Endothelial cell of umbilical vein (primary cell): ENCODE results near the gene BCL2. TPM values are rescaled to one million over a fixed set of nuclear protein-coding genes. Genes with fewer than 3 reads are reported as not detected.

Experiments
- BruUV-seq: library from RNA; stranded (reverse); fragments of 400-500 nt; replicated peaks from 2 replicates; lab custom pipeline; 2021; lab: Mats Ljungman, UMichigan
- CTCF ChIA-PET: fragments of 300-600, 350-600 bp; sonication (Branson Sonifier 250); formaldehyde crosslinking; loops from one replicate; lab custom pipeline; 2021; ENCODE audit warnings: antibody characterized with exemption, inconsistent platforms; lab: Charles Lee
- POLR2A ChIA-PET: fragments of 300-600, 350-600 bp; sonication (Branson Sonifier 250); formaldehyde crosslinking; loops from one replicate; lab custom pipeline; 2021; ENCODE audit warnings: antibody characterized with exemption, inconsistent platforms; lab: Charles Lee
- DNase-seq: peaks from one replicate; pipeline ENCODE4 v3.0.0-alpha.2; 2011; ENCODE audit warnings: low read depth, low spot score
- FAIRE-seq: peaks from 2 replicates; lab custom pipeline; 2011; peaks lifted over from hg19 to GRCh38; lab: Jason Lieb, UNC
- H2AFZ ChIP-seq: 2 replicates; pipeline ENCODE4 v1.6.0; 2012; ENCODE audit warnings: low read depth, low read length, control low read depth, inconsistent platforms
- H3K27ac ChIP-seq: 2 replicates; pipeline ENCODE4 v1.5.1; 2011; ENCODE audit warnings: low read depth, mild to moderate bottlenecking, control low read depth, low read length, moderate library complexity; ENCODE audit not compliant: insufficient read depth
- H3K27me3 ChIP-seq, 2 experiments: 2 replicates each; pipeline versions ENCODE4 v1.6.0 to v1.6.1; 2011; ENCODE audit warnings: low read length in 2 of 2, mixed read lengths in 1 of 2; ENCODE audit not compliant: control insufficient read depth in 2 of 2, insufficient read depth in 2 of 2
- H3K36me3 ChIP-seq, 2 experiments: 2 replicates in 1 of 2; 3 replicates in 1 of 2; pipeline ENCODE4 v1.5.1; 2011; ENCODE audit warnings: low read length in 2 of 2, mild to moderate bottlenecking in 1 of 2, moderate library complexity in 1 of 2; ENCODE audit not compliant: control insufficient read depth in 2 of 2, insufficient read depth in 2 of 2; ENCODE audit errors: extremely low read depth in 1 of 2
- H3K4me1 ChIP-seq: 3 replicates; pipeline ENCODE4 v1.5.1; 2011; ENCODE audit warnings: mild to moderate bottlenecking, low read length; ENCODE audit not compliant: control insufficient read depth, insufficient read depth; ENCODE audit errors: extremely low read depth
- H3K4me2 ChIP-seq: 2 replicates; pipeline ENCODE4 v1.6.1; 2011; ENCODE audit warnings: low read length, control low read depth, mixed read lengths; ENCODE audit not compliant: insufficient read depth
- H3K4me3 ChIP-seq, 3 experiments: fragments of 200-600 bp in 1 of 3; sonication (generic), shearing (Covaris generic) in 1 of 3; replicated peaks in 1 of 3; 2 replicates each; pipeline ENCODE4 v1.5.1; 2011 to 2016; ENCODE audit warnings: control low read depth in 3 of 3, low read length in 3 of 3, mild to moderate bottlenecking in 2 of 3, inconsistent platforms in 1 of 3, low read depth in 1 of 3, moderate library complexity in 1 of 3; ENCODE audit not compliant: insufficient read depth in 1 of 3
- H3K79me2 ChIP-seq: 2 replicates; pipeline ENCODE4 v1.6.0; 2012; ENCODE audit warnings: low read length, inconsistent platforms; ENCODE audit not compliant: control insufficient read depth, insufficient read depth
- H3K9ac ChIP-seq: replicated peaks from 2 replicates; pipeline ENCODE3; 2011; ENCODE audit warnings: low read length, control low read depth; ENCODE audit not compliant: insufficient read depth; ENCODE audit errors: extremely low read depth
- H3K9me1 ChIP-seq: replicated peaks from 3 replicates; pipeline ENCODE4 v1.6.0; 2011; ENCODE audit warnings: mild to moderate bottlenecking, low read length; ENCODE audit not compliant: control insufficient read depth, insufficient read depth; ENCODE audit errors: extremely low read depth
- H3K9me3 ChIP-seq: replicated peaks from 2 replicates; pipeline ENCODE4 v1.5.1; 2012; ENCODE audit warnings: low read length, inconsistent platforms; ENCODE audit not compliant: control insufficient read depth, insufficient read depth
- H4K20me1 ChIP-seq: replicated peaks from 2 replicates; pipeline ENCODE3; 2011; ENCODE audit warnings: mild to moderate bottlenecking, low read length; ENCODE audit not compliant: control insufficient read depth, insufficient read depth; ENCODE audit errors: extremely low read depth
- GATA2 ChIP-seq: IDR thresholded peaks from 2 replicates; pipeline ENCODE4 v1.7.0; 2011; ENCODE audit warnings: low read depth, mild to moderate bottlenecking, moderate library complexity, mixed read lengths, low read length; ENCODE audit not compliant: insufficient read length, insufficient read depth
- JUN ChIP-seq: IDR thresholded peaks from 2 replicates; pipeline ENCODE4 v1.6.1; 2011; ENCODE audit warnings: borderline replicate concordance, low read depth; ENCODE audit not compliant: insufficient read length, insufficient read depth
- MAX ChIP-seq: IDR thresholded peaks from 2 replicates; pipeline ENCODE4 v1.6.1; 2011; ENCODE audit not compliant: insufficient read depth, insufficient read length
- MYC ChIP-seq: IDR thresholded peaks from one replicate; pipeline ENCODE4 v1.6.1; 2011; ENCODE audit warnings: mild to moderate bottlenecking, low read depth, low read length
- dilution Hi-C: fragments of 300-500 bp; cut with MboI; formaldehyde crosslinking; loops from one replicate; pipeline ENCODE4 v1.15.0; 2019; ENCODE audit warnings: low sequenced_read_pairs; ENCODE audit not compliant: extremely low pct_ligation_motif_present
- intact Hi-C: fragments of 100-400 bp; cut with micrococcal nuclease; formaldehyde crosslinking; loops from one replicate; pipeline ENCODE4 v1.10.0; 2022
- polyA plus RNA-seq, 4 experiments: library from polyadenylated mRNA; depleted of rRNA in 3 of 4; stranded (reverse) in 3 of 4; unstranded in 1 of 4; fragments of >200 nt; gene quantifications; 2 replicates each; pipeline versions ENCODE4 v1.2.1 to v1.2.3, GENCODE V29; 2011 to 2012; ENCODE audit warnings: missing spikeins in 1 of 4
- total RNA-seq: library from RNA; stranded (reverse); gene quantifications from 2 replicates; pipeline ENCODE4 v1.2.3, GENCODE V29; 2021
- TF ChIP-seq, protein P1 (sequence below), 2 donors: IDR thresholded peaks; 1 replicate in 1 of 2; 2 replicates in 1 of 2; pipeline ENCODE4 v1.5.1; 2011; ENCODE audit warnings: low read length in 2 of 2, mild to moderate bottlenecking in 2 of 2, moderate library complexity in 2 of 2, control low read depth in 1 of 2, inconsistent platforms in 1 of 2, low read depth in 1 of 2; ENCODE audit not compliant: insufficient read depth in 1 of 2; ENCODE audit errors: extremely low read depth in 1 of 2

The BCL2 gene
- total and polyA plus RNA-seq, 2 donors (not counting 3 experiments of a cell fraction or from before 2014, with no cell fraction given) = 0.35 to 5.0 TPM

GRCh38 chr18:63186520-63187222 lies 132.9 kb downstream of the BCL2 start:
- intact Hi-C loops (no loop called here), dilution Hi-C loops (no loop called here)
- BruUV-seq = no TSS peak

More at GRCh38 chr18:63186520-63187222, 132.9 kb downstream of the BCL2 start:
- no peak overlapping the region for H3K4me2 ChIP-seq
- H3K9me3 ChIP-seq = no peaks in the 10 kb centered on the region
- DNase-seq (no peak), FAIRE-seq (no peak)
- no peak overlapping the region for H3K27ac ChIP-seq
- H3K9me1 ChIP-seq = no peaks in the 10 kb centered on the region
- H2AFZ ChIP-seq = no peak overlapping the region
- H3K36me3 ChIP-seq = no peaks in the 10 kb centered on the region
- no peaks in the 10 kb centered on the region for H4K20me1 ChIP-seq
- no peak overlapping the region for H3K4me3 ChIP-seq
- H3K4me1 ChIP-seq = no peaks in the 10 kb centered on the region
- no peak overlapping the region for H3K9ac ChIP-seq
- peaks cover 0 to 2% of the 10 kb centered on the region in 2 experiments for H3K27me3 ChIP-seq
- CTCF ChIA-PET = no interaction called here
- no peaks in the 10 kb centered on the region for H3K79me2 ChIP-seq
- POLR2A ChIA-PET = no interaction called here
- TF ChIP-seq, protein P1, sequence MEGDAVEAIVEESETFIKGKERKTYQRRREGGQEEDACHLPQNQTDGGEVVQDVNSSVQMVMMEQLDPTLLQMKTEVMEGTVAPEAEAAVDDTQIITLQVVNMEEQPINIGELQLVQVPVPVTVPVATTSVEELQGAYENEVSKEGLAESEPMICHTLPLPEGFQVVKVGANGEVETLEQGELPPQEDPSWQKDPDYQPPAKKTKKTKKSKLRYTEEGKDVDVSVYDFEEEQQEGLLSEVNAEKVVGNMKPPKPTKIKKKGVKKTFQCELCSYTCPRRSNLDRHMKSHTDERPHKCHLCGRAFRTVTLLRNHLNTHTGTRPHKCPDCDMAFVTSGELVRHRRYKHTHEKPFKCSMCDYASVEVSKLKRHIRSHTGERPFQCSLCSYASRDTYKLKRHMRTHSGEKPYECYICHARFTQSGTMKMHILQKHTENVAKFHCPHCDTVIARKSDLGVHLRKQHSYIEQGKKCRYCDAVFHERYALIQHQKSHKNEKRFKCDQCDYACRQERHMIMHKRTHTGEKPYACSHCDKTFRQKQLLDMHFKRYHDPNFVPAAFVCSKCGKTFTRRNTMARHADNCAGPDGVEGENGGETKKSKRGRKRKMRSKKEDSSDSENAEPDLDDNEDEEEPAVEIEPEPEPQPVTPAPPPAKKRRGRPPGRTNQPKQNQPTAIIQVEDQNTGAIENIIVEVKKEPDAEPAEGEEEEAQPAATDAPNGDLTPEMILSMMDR (IDR thresholded peaks at IDR 0.05; ENCODE audit: extremely low read depth in 1 of 2, insufficient read depth in 1 of 2, low read depth in 1 of 2, low read length in 2 of 2) = no peak
- TF ChIP-seq MYC (no peak), GATA2 (no peak), MAX (no peak), JUN (no peak)
